HepG2 (cell line): ENCODE results near the gene EPS8. TPM values are rescaled to one million over a fixed set of nuclear protein-coding genes. Genes with fewer than 3 reads are reported as not detected.

Source experiments
- ATAC-seq: fragments of 200-7000 bp; cut with Tn5 transposase; 3 replicates; pipeline ENCODE4 v1.9.1; 2020; ENCODE audit warnings: mild to moderate bottlenecking, moderate library complexity
- BruUV-seq: library from RNA; stranded (reverse); fragments of 400-500 nt; replicated peaks from 2 replicates; lab custom pipeline; 2021; lab: Mats Ljungman, UMichigan
- CTCF ChIA-PET: fragments of 300-600 bp; formaldehyde crosslinking; extraction: SDS; loops from one replicate; lab custom pipeline; 2021; ENCODE audit warnings: low total read pairs, inconsistent platforms, low intra/inter-chr PET ratio; lab: Yijun Ruan, JAX
- POLR2A ChIA-PET: fragments of 350-600 bp; sonication (Branson Sonifier 250); formaldehyde crosslinking; loops from one replicate; lab custom pipeline; 2020; ENCODE audit warnings: antibody characterized with exemption, inconsistent platforms; lab: Yijun Ruan, JAX
- DNase-seq: peaks from one replicate; pipeline ENCODE4 v3.0.0-alpha.2; 2015; ENCODE audit warnings: low spot score
- FAIRE-seq: peaks from 3 replicates; lab custom pipeline; 2011; peaks lifted over from hg19 to GRCh38; lab: Jason Lieb, UNC
- H2AFZ ChIP-seq: one replicate; pipeline ENCODE4 v1.6.1; 2011; ENCODE audit warnings: low read length, inconsistent platforms
- H3K27ac ChIP-seq: fragments of 300-600 bp; 3 replicates; pipeline ENCODE4 v1.8.0; 2011; ENCODE audit warnings: mixed run types, mild to moderate bottlenecking, mixed read lengths, low read length, inconsistent platforms; ENCODE audit not compliant: insufficient read depth; ENCODE audit errors: extremely low read length
- H3K27me3 ChIP-seq, 2 experiments: fragments of 200-600 bp in 1 of 2; 2 replicates in 1 of 2; 3 replicates in 1 of 2; pipeline versions ENCODE4 v1.6.0 to v1.8.0; 2011; ENCODE audit warnings: low read length in 2 of 2, mild to moderate bottlenecking in 2 of 2, moderate library complexity in 2 of 2, inconsistent platforms in 1 of 2; ENCODE audit not compliant: insufficient read depth in 2 of 2, control insufficient read depth in 1 of 2
- H3K36me3 ChIP-seq, 2 experiments: fragments of 200-600 bp in 1 of 2; replicated peaks in 1 of 2; 2 replicates in 1 of 2; 3 replicates in 1 of 2; pipeline versions ENCODE4 v1.5.1 to v1.8.0; 2011; ENCODE audit warnings: low read length in 2 of 2, inconsistent platforms in 1 of 2; ENCODE audit not compliant: insufficient read depth in 2 of 2, control insufficient read depth in 1 of 2
- H3K4me1 ChIP-seq: 2 replicates; pipeline ENCODE4 v1.5.1; 2012; ENCODE audit warnings: low read length, inconsistent platforms; ENCODE audit not compliant: insufficient read depth
- H3K4me2 ChIP-seq: 2 replicates; pipeline ENCODE4 v1.6.0; 2011; ENCODE audit warnings: low read depth, low read length, inconsistent platforms
- H3K4me3 ChIP-seq, 3 experiments: fragments of 200-600 bp in 1 of 3; sonication (generic), shearing (Covaris generic) in 1 of 3; replicated peaks in 1 of 3; 2 replicates each; pipeline ENCODE4 v1.5.1; 2011 to 2016; ENCODE audit warnings: low read length in 3 of 3, inconsistent platforms in 2 of 3, low read depth in 2 of 3, mild to moderate bottlenecking in 2 of 3, control low read depth in 1 of 3, mixed read lengths in 1 of 3; ENCODE audit not compliant: insufficient read depth in 1 of 3
- H3K79me2 ChIP-seq: one replicate; pipeline ENCODE4 v1.6.1; 2011; ENCODE audit warnings: low read length, inconsistent platforms; ENCODE audit not compliant: insufficient read depth
- H3K9ac ChIP-seq: 2 replicates; pipeline ENCODE4 v1.6.0; 2011; ENCODE audit warnings: mild to moderate bottlenecking, low read depth, low read length, inconsistent platforms; ENCODE audit not compliant: insufficient read depth
- H3K9me3 ChIP-seq: 2 replicates; pipeline ENCODE4 v1.5.1; 2012; ENCODE audit warnings: mild to moderate bottlenecking, low read length
- H4K20me1 ChIP-seq: 2 replicates; pipeline ENCODE4 v1.6.0; 2011; ENCODE audit warnings: inconsistent platforms, mild to moderate bottlenecking, low read length, moderate library complexity; ENCODE audit not compliant: insufficient read depth
- ELF1 ChIP-seq: sonication (generic); formaldehyde crosslinking; IDR thresholded peaks from 2 replicates; pipeline ENCODE4 v1.4.0; 2020; ENCODE audit warnings: missing genetic modification reagents
- FOXO4 ChIP-seq: sonication (generic); formaldehyde crosslinking; conservative IDR thresholded peaks from 2 replicates; pipeline ENCODE4 v1.8.1; 2023; ENCODE audit warnings: missing genetic modification reagents
- HDAC2 ChIP-seq: sonication (generic); formaldehyde crosslinking; IDR thresholded peaks from 2 replicates; pipeline ENCODE4 v1.4.0; 2020; ENCODE audit warnings: missing genetic modification reagents
- HNRNPK ChIP-seq: fragments of 200-400 bp; formaldehyde crosslinking; IDR thresholded peaks from 2 replicates; pipeline ENCODE4 v1.6.1; 2018; ENCODE audit warnings: low read length, low read depth, moderate library complexity, mild to moderate bottlenecking; ENCODE audit not compliant: poor library complexity, severe bottlenecking
- KDM5B ChIP-seq: sonication (generic); formaldehyde crosslinking; IDR thresholded peaks from 2 replicates; pipeline ENCODE4 v1.4.0; 2020; ENCODE audit warnings: missing genetic modification reagents, mild to moderate bottlenecking, borderline replicate concordance
- NR2F1 ChIP-seq, 2 experiments: fragments of 450-650 bp in 1 of 2; formaldehyde crosslinking in 1 of 2; IDR thresholded peaks; 2 replicates each; pipeline versions ENCODE4 v1.5.0 to v1.6.1; 2016 to 2020; ENCODE audit warnings: mild to moderate bottlenecking in 1 of 2, missing compliant biosample characterization in 1 of 2, missing genetic modification reagents in 1 of 2, moderate library complexity in 1 of 2
- RBM22 ChIP-seq: fragments of 200-400 bp; formaldehyde crosslinking; optimal IDR thresholded peaks from 2 replicates; pipeline ENCODE3; 2017; ENCODE audit warnings: mild to moderate bottlenecking, low read length, moderate library complexity
- SMYD3 ChIP-seq: sonication (generic); formaldehyde crosslinking; IDR thresholded peaks from 2 replicates; pipeline ENCODE4 v1.8.1; 2023; ENCODE audit warnings: mild to moderate bottlenecking, missing genetic modification reagents
- ZBTB14 ChIP-seq: sonication (generic); formaldehyde crosslinking; IDR thresholded peaks from 2 replicates; pipeline ENCODE4 v1.4.0; 2020; ENCODE audit warnings: missing genetic modification reagents
- ZNF557 ChIP-seq: sonication (generic); formaldehyde crosslinking; IDR thresholded peaks from 2 replicates; pipeline ENCODE4 v1.4.0; 2020; ENCODE audit warnings: missing genetic modification reagents
- ZNF607 ChIP-seq: sonication (generic); formaldehyde crosslinking; IDR thresholded peaks from 2 replicates; pipeline ENCODE4 v1.5.1; 2020; ENCODE audit warnings: missing genetic modification reagents, mild to moderate bottlenecking, borderline replicate concordance
- ZNF674 ChIP-seq: sonication (generic); formaldehyde crosslinking; IDR thresholded peaks from 2 replicates; pipeline ENCODE4 v1.5.0; 2020; ENCODE audit warnings: low read depth, mild to moderate bottlenecking, missing genetic modification reagents
- ZNF781 ChIP-seq: sonication (generic); formaldehyde crosslinking; IDR thresholded peaks from 2 replicates; pipeline ENCODE4 v1.5.1; 2020; ENCODE audit warnings: borderline replicate concordance, mild to moderate bottlenecking, missing genetic modification reagents; ENCODE audit errors: not compliant biosample characterization
- WGBS: methylation state at CpG from one replicate; pipeline ENCODE4 v1.1.6; 2017; ENCODE audit warnings: low lambda C conversion rate; 5-methylcytosine and 5-hydroxymethylcytosine counted together
- in situ Hi-C: cut with HindIII; loops from 2 replicates; pipeline ENCODE4 v1.10.0; 2017; ENCODE audit warnings: low pct_unique_long_range_greater_than_20kb; ENCODE audit not compliant: extremely low pct_ligation_motif_present
- intact Hi-C: fragments of 100-400 bp; cut with micrococcal nuclease; formaldehyde crosslinking; loops from one replicate; pipeline ENCODE4 v1.10.0; 2022; ENCODE audit not compliant: unreplicated experiment
- polyA plus RNA-seq, 8 experiments: library from polyadenylated mRNA; depleted of rRNA in 3 of 8; stranded (reverse) in 7 of 8; unstranded in 1 of 8; fragments of >200 nt; fragmentation: Illumina TruSeq in 4 of 8; extraction: Trizol in 4 of 8; gene quantifications; 2 replicates each; pipeline versions ENCODE4 v1.2.1 to v1.2.3, GENCODE V29; 2011 to 2016; ENCODE audit warnings: low read depth in 4 of 8, missing spikeins in 1 of 8, mixed read lengths in 1 of 8; ENCODE audit not compliant: insufficient read depth in 1 of 8
- total RNA-seq, 5 experiments: library from RNA; depleted of rRNA; stranded (reverse); fragments of >200 nt; fragmentation: Illumina TruSeq; extraction: Trizol; gene quantifications; 2 replicates each; pipeline ENCODE4 v1.2.3, GENCODE V29; 2016; ENCODE audit warnings: low read depth in 1 of 5

Gene EPS8
- total and polyA plus RNA-seq, 2 of the 13 experiments (the other 11 are each of a cell fraction or from before 2014, with no cell fraction given) = 37.1 to 43.4 TPM

GRCh38 chr12:15632708-15633107 is 156.5 kb downstream of the EPS8 start:
- no peak for TF ChIP-seq RBM22
- no peak for TF ChIP-seq HDAC2 (CRISPR knock-in tag)
- no peak for TF ChIP-seq ZNF557 (CRISPR knock-in tag)
- TF ChIP-seq ZBTB14 (CRISPR knock-in tag) = no peak
- no peak for TF ChIP-seq HNRNPK
- no peak for TF ChIP-seq ZNF674 (CRISPR knock-in tag)
- no peak for TF ChIP-seq ELF1 (CRISPR knock-in tag)
- no peak for TF ChIP-seq KDM5B (CRISPR knock-in tag)
- TF ChIP-seq SMYD3 = no peak
- no peak for TF ChIP-seq ZNF781 (CRISPR knock-in tag)
- no peak for TF ChIP-seq ZNF607 (CRISPR knock-in tag)
- no peak for TF ChIP-seq NR2F1 (CRISPR knock-in tag; IDR thresholded peaks at IDR 0.05)
- no peak for TF ChIP-seq FOXO4 (CRISPR knock-in tag)
- Histone ChIP-seq H4K20me1 (no peaks in the 10 kb centered on the region), H3K9ac (no peak overlapping the region), H3K27ac (no peak overlapping the region), H3K4me3 (no peak overlapping the region), H3K9me3 (no peaks in the 10 kb centered on the region), H3K4me2 (no peak overlapping the region), H3K4me1 (peaks cover 48% of the 10 kb centered on the region), H2AFZ (no peak overlapping the region), H3K79me2 (no peaks in the 10 kb centered on the region), H3K36me3 (peaks cover 1 to 18% of the 10 kb centered on the region in 2 experiments; a peak in 4 of 5 replicates), H3K27me3 (no peaks in the 10 kb centered on the region)
- FAIRE-seq (no peak), ATAC-seq (no peak), DNase-seq (no peak)
- in situ Hi-C loops (no loop called here), intact Hi-C loops (no loop called here)
- CTCF ChIA-PET = no interaction called here
- 98% methylated on average over 4 of the region's 4 CpGs for WGBS
- POLR2A ChIA-PET = no interaction called here
- BruUV-seq = no TSS peak
